Esophagus mucosa (tissue), 1 donor: ENCODE measurements around the gene CDC42EP4. TPM values are rescaled to one million over a fixed set of nuclear protein-coding genes. Genes with fewer than 3 reads are reported as not detected.

Experiments used
- ATAC-seq: fragments of 200-7000 bp; cut with Tn5 transposase; one replicate; pipeline ENCODE4 v1.9.1; 2020
- total RNA-seq: library from RNA; stranded (reverse); gene quantifications from one replicate; pipeline ENCODE4 v1.2.4, GENCODE V29; 2023
- donor health status: DM: yes; HTN: yes; CAD: no.

Gene CDC42EP4
- 25.9 TPM for total RNA-seq

DNA sequence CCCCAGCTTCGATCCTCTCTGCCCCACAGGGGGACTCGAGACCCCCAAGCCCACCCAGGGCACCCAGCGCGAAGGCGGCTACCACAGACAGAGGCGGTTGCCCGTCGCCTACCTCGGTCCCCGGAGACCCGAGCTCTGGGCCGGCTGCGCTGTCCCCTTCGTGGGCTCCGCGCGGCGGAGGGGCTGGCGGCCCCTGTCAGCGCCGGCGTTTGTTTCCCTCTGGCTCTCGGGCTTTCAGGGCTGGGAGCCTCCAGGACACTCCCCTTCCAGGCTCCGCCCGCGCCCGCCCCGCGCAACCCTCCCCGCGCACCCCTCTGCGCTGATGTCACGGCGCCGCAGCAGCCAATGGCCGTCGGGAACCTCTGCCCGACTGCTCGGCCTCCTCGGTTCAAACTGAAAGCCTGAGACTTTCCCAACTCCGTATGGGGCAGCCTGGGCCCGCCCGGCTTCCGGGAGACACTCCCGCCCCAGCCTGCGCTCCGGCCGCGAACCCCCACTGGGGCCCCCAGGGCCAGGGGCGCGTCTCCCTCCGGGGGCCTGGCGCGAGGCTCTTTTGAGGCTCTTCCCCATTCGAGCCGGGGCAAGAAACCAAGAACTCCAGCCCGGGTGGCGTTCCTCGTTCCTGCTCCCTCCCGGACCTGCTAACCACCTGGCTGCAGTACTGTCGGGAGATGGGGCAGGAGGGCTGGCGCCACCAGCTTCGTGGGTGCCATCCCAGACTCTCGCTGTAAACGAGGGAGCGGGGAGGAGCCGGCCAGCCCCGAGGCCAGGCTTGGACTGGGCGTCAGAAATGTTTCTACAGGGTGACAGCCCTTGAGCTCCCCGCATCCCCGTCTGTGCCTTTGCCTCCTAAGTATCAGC is at the start of gene CDC42EP4:
Gene CDC42EP4, minus strand, starts transcription at position 221 of the 861 bp plus-strand sequence. CDS start 25,501 bp downstream, outside the sequence.
- ATAC-seq: peak; percentile 90

- no peak for ATAC-seq
These were observed 49.4 kb upstream of the CDC42EP4 start for GRCh38 chr17:73360961-73361761.

- peak; percentile 61 for ATAC-seq
These were observed 48.2 kb upstream of the CDC42EP4 start for GRCh38 chr17:73359987-73360410.

GRCh38 chr17:73359352-73359751 is 47.6 kb upstream of the CDC42EP4 start:
- ATAC-seq: no peak

DNA sequence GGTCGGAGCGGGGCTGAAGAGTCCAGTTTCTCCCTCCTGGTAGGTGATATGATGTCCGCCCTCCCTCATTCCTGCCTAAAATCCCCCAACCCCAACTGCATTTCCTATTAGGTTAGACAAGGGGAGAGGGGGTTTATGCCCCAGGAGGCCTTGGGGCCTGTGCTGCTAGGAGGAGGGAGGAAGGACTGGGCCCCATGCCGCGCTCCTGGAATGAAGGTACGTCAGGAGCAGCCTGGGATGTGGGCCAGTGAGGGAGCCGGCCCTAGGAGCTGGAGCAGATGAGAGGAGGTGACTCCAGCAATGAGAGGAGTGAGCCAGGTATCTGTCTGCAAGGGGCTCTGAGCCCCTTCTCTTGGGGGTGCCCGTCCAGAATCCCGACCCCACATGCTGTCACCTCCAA is 46.9 kb upstream of the CDC42EP4 start:
- ATAC-seq: no peak

DNA sequence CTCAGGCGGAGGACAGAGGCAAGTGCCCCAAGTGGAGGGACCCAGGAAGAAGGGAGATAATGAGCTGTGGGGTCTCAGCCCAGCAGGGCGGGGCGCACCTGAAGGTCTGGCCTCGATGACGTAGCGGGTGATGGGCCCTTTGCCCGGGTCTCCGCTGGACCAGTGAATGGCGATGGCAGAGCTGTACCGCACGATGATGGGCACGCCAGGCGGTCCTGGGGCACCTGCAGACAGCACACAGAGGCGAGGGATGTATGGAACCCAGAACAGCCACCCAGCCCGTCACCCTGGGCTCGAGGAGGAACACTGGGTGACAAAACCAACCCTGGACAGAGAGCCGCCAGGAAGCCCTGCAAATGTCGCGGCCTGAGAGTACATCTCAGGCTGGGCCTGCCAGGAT is 46.2 kb upstream of the CDC42EP4 start:
- no peak for ATAC-seq

- ATAC-seq: no peak
These were observed 45.5 kb upstream of the CDC42EP4 start for GRCh38 chr17:73357318-73357717.

DNA sequence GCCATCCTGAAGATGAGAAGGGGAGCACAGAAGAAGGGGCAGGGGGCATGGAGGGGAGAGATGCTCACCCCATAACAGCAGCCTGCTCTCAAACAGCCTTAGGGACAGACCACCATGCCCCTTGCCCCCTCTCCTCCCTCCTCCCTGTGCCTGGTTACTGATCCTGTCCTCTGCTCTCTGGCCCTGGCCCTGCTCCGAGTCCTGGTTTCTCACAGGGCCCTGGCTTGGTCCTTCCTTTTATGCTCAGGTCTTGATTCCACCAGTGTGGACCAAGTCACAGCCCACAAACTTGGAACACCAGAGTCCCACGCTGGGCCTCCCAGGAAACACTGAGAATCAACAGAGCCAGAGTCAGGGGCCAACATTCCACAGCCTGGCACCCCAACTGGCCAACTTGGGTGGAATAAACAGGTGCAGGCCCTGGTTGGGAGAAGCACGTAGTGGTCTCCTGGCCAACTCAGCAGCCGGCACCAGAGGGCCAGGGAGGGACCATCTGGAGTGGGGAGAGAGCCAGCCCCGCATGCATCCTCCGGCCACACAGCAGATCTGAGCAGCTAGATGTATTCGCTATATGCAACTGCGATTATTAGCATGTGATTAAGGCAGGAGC is 44.9 kb upstream of the CDC42EP4 start:
- ATAC-seq: no peak

DNA sequence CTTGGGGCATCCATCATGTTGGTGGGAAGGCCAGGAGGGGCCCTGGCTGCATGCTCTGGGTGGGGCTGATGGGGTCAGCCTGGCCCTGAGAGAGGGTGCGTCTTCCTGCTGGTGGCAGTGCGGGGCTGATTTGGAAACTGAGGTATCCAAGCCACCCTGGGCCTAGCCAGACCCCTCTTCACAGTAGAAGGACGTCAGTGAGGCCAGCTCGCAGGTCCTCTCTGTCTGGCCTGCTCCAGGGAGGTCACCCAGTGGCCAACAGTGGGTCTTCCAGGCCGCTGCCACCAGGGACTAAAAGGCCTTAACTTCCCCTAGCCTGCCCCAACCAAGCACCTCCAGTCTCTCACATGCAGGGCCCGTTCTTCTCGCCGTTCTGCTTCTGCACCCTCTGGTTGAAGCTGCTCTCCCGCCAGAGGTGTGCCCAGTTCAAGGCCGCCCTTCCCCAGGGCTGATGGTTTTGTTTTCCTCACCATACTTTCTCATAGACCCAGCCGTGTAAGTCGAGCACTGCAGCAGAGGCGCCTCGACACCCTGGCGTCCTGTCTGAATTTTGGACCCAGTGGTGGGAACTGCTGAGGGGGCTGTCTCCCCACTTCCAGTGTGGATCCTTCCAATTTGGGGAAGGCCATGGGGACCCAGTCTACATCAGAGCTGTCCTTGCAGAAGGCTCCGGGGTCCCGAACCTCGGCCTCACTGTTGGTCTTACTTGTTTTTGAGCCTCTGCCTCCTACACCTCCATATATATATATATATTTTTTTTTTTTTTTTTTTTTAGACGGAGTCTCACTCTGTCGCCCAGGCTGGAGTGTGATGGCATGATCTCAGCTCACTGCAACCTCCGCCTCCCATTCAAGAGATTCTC is 42.9 kb upstream of the CDC42EP4 start:
- no peak for ATAC-seq

GRCh38 chr17:73352261-73352660 is 40.5 kb upstream of the CDC42EP4 start:
- no peak for ATAC-seq

DNA sequence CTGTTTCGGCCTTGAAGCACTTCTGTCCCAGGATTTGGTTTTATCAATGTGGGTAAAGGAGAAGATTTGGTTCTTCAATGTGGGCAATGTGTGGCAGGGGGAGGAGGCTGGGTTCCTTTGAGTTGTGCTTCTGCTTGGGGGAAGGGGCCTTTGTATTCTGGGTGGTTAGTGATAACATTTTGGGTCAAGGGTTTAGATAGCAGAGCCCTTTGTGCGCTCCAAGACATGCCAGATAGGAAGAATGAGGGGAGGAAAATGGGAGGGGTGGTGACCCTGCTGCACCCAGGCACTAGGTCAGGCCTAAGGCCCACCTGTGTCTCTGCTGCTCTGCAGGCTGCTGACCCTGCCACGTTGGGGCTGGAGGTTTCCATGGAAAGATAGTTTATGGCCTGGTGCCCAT is 40.0 kb upstream of the CDC42EP4 start:
- no peak for ATAC-seq

DNA sequence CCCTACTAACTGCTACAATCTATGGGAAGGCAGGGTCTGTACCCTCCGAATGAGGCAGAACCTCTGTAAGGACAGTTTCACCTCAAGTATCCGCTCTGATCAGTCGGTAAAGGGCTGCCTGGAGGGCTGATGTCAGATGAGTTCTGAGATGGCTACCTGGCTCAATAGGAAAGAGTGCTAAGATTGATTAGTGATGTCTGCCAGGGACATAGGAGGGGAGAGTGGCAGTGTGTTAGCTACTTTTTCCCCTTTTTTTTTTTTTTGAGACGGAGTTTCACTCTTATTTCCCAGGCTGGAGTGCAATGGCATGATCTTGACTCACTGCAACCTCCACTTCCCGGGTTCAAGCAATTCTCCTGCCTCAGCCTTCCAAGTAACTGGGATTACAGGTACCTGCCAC is 39.1 kb upstream of the CDC42EP4 start:
- ATAC-seq: no peak

GRCh38 chr17:73349647-73350046 is 37.8 kb upstream of the CDC42EP4 start:
- ATAC-seq: no peak

GRCh38 chr17:73349138-73349537 is 37.3 kb upstream of the CDC42EP4 start:
- no peak for ATAC-seq

- ATAC-seq: no peak
These were observed 37.0 kb upstream of the CDC42EP4 start for GRCh38 chr17:73348829-73349095.

DNA sequence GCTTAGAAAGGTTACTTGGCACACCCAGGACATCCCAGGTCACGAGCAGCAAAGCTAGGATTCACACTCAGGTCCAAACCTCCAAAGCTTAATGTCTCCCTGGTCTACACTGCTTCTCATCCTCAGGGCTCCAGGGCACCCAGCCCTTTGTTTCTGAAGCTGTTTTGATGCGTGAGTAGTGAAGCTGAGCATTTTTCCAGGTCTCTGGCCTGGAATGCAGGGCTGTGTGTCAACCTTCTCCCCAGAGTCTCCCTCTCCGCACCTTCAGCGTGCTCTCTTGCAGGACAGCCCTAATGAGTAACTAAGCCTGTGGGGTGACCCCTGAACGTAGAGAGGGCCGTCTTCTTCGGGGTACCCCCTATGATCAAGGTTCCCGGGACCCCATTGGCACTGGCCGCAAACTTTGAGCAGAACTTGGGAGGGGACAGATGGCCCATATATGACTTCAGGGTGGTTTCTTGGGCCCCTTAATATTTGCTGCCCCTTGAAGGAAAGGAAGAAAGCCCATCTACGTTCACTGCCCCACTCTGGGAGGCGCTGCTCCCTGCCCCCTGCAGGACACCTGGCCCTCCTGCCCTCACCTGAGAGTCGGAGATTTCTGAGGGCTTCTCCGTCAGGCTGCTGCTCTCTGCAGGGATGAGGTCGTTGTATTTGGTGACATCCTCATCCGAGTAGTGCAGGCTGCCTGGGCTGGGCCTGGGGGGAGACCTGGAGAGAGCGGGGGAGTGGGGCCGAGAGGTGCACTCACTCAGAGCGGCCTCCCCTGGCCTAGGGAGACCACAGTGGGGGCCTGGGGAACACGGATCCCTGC is 36.4 kb upstream of the CDC42EP4 start:
- peak; percentile 24 for ATAC-seq

DNA sequence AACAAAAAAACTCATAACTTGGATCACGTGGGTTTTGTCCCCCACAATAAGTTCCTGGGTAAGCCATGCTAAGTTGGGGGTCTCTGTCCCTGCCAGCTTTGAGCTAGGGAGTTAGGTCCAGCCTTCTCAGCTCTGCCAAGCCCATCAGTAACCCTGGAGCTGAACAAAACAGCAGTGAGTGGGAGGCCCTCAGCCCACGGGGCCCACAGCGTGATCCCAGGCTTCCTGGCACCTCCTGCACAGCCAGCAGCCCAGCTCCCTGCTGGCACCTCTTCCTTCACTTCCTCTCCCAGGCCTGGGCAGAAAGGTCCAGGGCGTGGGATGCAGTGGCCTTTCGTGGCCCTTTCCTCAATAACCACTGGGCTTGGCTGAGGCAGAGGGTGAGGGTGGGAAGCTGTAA is 35.5 kb upstream of the CDC42EP4 start:
- ATAC-seq: no peak

DNA sequence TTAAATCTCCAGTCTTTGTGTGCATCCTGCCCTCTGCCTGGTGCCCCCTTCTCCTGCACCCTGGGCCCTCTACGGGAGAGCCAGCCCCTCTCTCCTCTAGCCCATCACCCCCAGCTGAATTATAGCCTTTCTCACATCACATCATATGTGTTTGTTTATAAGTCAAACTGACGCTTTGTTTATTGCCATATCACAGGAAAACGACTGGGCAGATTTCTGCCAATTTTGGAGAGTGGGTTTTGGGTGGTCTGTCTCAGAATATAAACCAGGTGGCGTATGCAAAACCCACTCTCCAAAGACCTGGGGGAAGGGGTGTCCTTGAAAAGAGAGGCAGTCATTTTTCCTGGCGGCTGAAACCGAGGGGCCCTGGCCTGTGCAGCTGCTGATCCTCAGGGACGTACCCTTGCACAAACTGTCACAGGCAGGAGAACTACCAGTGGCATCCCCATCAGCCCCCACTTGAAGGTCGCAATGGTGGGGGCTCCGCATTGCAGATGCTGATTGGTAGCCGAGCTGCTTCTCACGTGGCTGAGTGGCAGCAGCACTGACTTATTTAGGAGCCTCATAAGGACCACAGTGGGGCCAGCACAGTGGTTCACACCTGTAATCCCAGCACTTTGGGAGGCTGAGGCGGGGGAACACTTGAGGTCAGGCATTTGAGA is 34.8 kb upstream of the CDC42EP4 start:
- no peak for ATAC-seq

GRCh38 chr17:73343739-73344454 is 32.1 kb upstream of the CDC42EP4 start:
- ATAC-seq: no peak

GRCh38 chr17:73343168-73343634 is 31.4 kb upstream of the CDC42EP4 start:
- ATAC-seq: no peak
